HG02588 (cell line): ENCODE data around the gene TEAD4.

ENCODE experiments used
- ATAC-seq: cut with Tn5 transposase; IDR thresholded peaks from one replicate; pipeline ENCODE4 v1.9.1; 2021; ENCODE audit warnings: mild to moderate bottlenecking, moderate library complexity; ENCODE audit not compliant: unreplicated experiment

The TEAD4 gene

DNA sequence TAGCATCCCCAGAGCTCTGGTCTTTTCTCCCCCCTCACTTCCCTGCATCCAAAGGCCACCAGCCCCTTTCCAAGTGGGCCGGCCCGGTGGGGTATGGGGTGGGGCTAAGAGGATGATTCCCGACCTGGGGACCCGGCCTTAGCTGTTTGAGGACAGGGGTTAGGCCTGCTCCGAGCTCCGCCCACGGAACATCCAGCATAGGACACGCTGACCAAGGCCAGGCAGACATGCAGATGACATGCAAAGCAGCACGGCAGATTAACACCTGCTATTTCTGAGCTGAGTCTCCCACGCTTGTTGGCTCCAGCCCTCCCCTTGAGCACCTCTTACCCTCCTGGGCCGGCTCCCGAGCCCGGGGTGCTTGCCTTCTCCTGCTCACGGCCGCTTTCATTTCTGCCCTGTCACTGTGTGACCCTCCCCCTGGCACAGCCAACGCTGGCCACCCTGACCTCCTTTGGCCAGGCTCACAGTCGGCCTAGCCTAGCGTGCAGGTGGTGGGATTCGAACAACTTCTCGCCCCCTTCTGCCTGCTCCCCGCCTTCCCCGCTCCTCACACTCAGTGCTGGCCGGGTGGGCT is 40.2 kb downstream of the TEAD4 start:
- ATAC-seq, result no peak

DNA sequence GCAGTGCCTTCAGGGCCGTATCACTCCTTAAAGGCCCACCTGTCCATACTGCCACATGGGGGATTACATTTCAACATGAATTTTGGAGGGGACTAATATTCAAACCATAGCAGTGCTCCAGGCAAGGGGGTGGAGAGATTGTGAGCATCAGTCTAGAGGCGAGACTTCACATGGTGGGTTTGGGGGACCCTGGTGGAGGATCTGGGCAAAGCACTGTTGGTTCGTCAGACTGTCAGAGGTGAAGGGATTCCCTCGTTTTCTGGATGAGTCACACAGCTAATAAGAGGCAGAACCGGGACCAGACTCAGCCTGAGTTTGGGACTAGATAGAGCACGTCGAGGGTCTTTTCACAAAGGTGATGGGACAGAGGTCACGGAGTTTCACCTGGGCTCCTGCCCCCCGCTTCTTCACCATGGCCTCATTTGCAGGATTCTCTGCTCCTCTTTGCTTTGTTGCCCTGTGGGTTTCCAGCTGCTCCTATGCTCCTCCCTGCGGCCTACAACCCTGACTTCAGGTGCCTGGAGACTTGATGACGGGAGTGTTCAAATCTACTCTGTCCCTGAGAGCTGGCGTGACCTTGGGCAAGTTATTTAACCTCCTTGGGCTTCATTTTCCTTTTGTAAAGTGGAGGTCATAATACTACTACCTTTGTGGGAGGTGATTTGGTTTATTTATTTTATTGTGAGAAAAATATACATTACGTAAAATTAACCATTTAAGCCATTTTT is 41.5 kb downstream of the TEAD4 start:
- ATAC-seq, result no peak

- ATAC-seq, result no peak
These were observed 43.4 kb downstream of the TEAD4 start for GRCh38 chr12:3002646-3003045.

- ATAC-seq, result no peak
These were observed 44.3 kb downstream of the TEAD4 start for GRCh38 chr12:3003357-3003992.

GRCh38 chr12:3004655-3005565 is 45.7 kb downstream of the TEAD4 start:
- no peak for ATAC-seq

- ATAC-seq, result no peak
These were observed 46.5 kb downstream of the TEAD4 start for GRCh38 chr12:3005736-3006135.

DNA sequence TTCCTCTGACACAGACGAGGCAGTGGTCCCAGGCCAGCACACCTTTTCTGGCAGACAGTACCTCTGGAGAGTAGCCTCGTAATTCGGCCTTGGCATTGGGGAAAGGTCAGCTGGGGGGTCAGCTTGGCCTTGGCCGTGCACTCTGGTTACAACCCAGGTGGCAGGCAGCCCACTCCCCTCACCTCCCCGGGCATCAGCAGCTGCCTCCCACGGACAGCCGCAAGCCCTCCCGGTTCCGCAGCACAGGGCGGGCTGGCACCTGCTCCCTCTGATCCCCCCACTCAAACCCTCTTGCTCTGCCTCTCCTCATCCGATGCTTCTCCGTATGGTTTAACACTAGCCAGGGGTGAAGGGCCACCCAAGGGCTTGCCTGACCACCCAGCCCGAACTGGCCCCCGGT is 50.6 kb downstream of the TEAD4 start:
- ATAC-seq, result no peak

DNA sequence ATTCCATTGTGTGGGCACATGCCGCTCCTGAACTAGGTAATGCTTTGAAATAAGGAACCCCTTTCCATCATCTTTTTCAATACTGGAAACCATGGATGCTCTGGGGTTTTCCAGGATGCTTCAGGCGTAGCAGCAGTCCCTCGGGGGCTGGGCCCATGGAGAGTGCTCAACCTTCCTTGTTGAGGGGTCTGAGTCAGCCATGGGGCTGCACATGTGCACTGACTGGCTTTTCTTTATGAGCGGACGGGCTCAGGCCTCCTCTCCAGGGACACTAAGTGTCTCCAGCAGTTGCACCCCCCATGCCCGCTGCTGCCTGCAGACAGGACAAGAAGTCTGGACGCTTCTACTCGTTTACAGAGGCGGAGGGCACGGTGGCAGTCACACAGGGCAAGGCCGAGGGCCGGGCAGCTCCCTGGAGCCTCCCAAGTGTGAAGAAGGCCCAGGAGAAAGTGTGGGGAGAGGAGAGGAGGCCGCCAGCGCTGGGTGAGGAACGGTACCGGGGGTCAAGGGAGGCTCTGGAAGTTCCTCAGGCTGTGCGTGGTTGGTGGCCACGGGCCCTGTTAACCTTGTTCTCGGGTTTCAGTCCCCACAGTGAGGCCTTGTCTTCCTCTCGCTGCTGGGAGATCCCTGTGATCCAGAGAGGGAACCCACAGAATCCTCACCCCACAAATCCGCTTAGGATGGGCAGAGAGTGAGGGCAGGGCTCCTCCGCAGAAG is 51.2 kb downstream of the TEAD4 start:
- no peak for ATAC-seq

DNA sequence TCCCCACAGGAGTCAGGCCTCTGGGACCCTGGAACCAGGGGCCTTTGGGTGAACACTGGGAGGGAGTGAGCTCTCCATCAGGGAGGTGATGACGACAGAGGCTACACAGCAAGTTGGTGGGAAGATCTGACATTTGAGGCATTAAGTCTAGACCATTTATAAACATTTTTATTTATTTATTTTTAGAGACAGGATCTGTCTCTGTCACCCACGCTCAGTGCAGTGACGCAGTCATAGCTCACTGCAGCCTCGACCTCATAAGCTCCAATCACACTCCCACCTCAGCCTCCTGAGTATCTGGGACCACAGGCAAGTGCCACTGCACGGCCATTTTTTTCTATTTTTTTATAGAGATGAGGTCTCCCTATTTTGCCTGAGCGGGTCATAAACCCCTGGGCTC is 53.6 kb downstream of the TEAD4 start:
- ATAC-seq, result no peak

DNA sequence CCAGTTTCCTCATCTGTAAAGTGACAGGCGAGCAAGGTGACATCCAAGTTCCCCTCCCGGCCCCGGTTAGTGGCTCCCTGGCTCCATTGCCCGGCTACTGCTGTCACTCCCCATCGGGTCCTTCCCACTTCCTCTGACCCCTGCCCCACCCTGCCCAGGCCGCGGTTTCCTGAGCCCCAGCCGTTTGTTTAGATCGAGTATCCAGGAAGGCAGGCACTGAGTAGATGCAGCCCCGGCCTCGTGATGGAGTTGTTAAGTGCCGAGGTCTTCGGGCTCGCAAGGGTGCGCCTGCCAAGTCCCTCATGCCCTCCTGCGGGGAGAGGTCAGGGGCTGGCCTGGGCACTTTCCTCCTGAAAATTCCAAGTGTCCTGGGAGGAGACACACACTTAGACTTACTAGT is 55.4 kb downstream of the TEAD4 start:
- ATAC-seq, result no peak

- ATAC-seq, result no peak
These were observed 56.2 kb downstream of the TEAD4 start for GRCh38 chr12:3015356-3015755.

DNA sequence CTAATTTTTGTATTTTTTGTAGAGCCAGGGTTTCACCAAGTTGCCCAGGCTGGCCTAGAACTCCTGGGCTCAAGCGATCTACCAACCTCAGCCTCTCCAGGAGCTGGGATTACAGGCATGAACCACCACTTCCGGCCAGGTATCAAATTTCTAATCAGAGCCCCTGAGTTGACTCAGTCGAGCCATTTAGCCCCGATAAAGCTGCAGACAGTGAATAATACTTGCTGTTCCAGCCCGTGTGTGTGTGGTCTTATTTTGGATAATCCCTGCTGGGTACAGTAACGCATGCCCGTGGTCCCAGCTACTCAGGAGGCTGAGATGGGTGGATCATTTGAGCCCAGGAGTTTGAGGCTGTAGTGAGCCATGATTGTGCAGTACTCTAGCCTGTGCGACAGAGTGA is 57.0 kb downstream of the TEAD4 start:
- ATAC-seq, result no peak

DNA sequence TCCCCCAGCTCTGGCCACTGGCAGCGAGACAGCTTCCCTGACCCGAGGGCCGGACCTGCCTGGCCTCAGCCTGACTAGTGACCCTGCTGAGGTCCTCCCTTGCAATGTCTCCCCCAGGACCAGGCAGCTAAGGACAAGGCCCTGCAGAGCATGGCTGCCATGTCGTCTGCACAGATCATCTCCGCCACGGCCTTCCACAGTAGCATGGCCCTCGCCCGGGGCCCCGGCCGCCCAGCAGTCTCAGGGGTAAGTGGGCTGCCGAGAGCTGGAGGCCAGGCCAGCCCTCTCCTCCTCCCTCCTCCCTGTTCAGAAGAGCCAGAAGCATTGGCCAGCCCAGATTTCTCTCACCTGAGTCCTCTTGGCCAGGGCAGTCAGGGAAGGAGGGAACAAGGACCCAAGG is 58.1 kb downstream of the TEAD4 start:
- ATAC-seq, result no peak

GRCh38 chr12:3018284-3019004 is 59.2 kb downstream of the TEAD4 start:
- ATAC-seq, result no peak

DNA sequence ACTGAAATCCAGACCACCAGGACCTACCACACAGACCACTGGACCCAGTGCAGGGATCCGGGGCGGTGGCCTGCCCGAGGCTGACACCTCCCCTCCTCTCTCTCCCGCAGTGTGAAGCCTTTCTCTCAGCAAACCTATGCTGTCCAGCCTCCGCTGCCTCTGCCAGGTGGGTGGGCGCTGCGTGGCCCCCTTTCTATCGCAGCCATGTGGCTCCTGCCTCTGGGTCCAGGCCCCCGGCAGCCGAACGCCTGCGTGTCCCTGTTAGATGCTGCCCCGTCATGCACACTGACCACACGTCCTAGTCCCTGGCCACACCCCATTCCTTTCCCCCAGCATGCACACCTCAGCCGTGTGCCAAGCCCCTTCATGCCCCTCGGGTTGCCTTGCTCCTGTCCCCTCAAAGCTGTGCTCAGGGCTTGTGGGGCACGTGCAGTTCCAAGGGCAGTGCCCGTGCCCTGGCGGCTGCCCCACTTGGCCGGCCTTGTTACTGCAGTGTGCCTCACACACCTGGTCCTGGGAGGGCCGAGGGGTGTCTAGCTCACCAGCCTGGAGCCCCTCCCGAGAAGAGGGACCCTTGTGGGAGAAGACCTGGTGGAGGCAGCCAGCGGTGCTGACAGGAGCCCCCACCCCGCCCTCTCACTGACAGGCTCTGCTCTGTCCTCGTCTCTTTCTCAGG is 59.9 kb downstream of the TEAD4 start:
- ATAC-seq, result no peak

DNA sequence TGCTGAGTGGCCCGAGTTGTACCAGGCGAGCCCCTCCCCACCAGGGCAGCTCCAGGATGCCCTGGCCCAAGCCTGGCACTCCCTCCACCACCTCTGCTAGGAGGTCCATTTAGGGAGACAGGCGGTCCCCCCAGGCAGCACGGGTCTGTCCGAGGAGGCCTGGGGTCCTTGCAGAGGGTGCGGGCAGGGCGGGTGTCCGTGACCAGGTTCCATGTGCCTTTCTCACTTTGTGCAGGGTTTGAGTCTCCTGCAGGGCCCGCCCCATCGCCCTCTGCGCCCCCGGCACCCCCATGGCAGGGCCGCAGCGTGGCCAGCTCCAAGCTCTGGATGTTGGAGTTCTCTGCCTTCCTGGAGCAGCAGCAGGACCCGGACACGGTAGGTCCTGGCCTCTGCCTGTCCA is 61.2 kb downstream of the TEAD4 start:
- ATAC-seq, result no peak

- no peak for ATAC-seq
These were observed 61.7 kb downstream of the TEAD4 start for GRCh38 chr12:3020850-3021435.

- no peak for ATAC-seq
These were observed 63.2 kb downstream of the TEAD4 start for GRCh38 chr12:3022411-3022810.

- ATAC-seq, result no peak
These were observed 63.8 kb downstream of the TEAD4 start for GRCh38 chr12:3022961-3023360.
